ENCODE results near the gene HSCB.
A peak's percentile ranks its signal among the peaks of the same experiment; 100 is the strongest.

- TF ChIP-seq CTCF (IDR thresholded peaks at IDR 0.05) (peak in 3 of 6 experiments; percentile 41 to 52 (median 43)), POLR2A (IDR thresholded peaks at IDR 0.05) (peak; percentile 68 to 96)
These were observed 31.0 kb downstream of the HSCB start, which contains the start of gene CCDC117 for GRCh38 chr22:28772633-28773460.
